HG02870 (cell line): ENCODE results near the gene TTC17.
"Not testable (repeated sequence)": the region's sequence is repeated elsewhere in the genome, so short reads cannot be mapped to it uniquely, and the experiment has no call there.

Experiments
- ATAC-seq: cut with Tn5 transposase; IDR thresholded peaks from one replicate; pipeline ENCODE4 v1.9.1; 2021; ENCODE audit warnings: mild to moderate bottlenecking, moderate library complexity; ENCODE audit not compliant: unreplicated experiment

Gene TTC17

DNA sequence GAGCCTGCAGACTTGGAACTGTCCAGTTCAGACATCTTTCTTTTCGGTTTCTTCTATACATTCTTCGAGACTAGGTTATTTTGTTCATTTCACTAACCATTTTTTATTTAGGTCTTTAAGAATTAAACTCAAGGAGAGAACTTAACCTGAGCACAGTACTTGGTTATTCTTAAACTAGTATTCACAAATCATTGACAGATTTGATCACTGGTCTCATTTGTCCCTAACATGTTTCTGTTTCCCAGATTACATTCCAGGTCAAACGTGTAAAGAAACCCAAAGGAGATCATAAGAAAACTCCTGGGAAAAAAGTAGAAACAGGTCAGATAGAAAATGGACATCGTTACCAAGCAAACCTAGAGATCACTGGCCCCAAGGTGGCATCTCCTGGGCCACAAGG is 85.1 kb downstream of the TTC17 start:
- ATAC-seq: no peak

DNA sequence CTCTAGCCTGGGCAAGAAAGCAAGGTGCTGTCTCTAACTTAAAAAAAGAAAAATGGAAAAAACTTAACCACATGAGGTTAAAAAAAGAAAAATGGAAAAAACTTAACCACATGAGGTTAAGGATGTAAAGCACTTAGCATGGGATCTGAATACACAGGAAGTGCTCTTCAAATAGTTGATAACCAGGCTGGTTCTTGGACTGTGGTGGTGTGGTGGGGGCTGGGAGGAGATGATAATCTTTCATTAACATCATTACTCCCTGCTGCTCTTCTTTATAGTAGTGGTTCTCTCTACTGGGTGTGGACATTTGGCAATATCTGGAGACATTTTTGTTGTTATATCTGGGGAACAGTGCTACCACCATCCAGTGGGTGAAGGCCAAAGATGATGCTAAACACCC is 88.4 kb downstream of the TTC17 start:
- ATAC-seq: no peak

DNA sequence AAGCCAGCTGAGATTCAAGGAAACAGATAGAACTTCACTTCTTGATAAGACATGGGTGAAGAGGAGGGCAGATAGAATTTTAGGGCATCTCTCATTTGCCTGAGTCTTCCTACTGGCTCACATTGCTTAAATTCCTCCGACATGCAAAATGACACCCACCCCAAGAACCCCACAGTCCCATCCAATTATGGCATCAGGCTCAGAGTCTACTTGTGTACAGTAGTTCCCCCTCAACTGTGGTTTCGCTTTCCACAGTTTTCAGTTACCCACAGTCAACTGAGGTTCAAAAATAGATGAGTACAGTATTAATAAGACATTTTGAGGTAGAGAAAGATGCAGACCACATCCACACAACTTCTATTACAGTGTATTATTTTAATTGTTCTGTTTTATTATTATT is 99.8 kb downstream of the TTC17 start:
- no peak for ATAC-seq

DNA sequence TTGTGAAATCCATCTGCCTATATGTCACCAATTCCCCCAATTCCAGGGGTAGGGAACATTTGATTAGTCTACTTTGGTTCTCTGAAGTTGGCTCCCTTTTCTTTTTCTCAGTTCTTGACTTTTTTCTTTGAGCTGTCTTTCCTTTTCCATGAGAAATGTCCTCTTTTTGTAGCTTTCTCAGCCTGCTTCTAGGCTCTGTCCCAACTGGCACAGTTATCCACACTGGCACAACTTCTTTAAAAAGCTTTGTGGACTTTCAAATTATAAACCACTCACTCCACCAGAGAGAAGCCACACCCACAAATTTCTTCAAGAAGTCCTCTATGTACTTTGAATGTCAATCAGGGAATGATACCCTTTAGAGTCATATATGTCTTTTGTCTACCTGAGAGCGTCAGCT is 100.5 kb downstream of the TTC17 start:
- ATAC-seq: no peak

DNA sequence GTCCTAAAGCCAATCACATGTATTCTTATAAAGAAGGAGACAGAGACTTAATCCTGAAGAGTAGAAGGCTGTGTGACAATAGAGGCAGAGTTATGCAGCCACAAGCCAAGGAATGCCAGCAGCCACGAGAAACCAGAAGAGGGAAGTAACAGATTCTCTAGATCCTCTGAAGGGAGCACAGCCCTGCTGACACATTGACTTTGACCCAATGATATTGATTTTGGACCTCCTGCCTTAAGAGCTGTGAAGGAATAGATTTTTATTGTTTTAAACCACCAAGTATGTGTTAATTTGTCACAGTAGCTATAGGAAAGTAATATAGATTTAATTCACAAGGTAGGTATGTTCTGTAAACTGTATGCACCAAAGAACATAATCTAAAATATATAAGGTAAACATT is 103.6 kb downstream of the TTC17 start:
- ATAC-seq: no peak

DNA sequence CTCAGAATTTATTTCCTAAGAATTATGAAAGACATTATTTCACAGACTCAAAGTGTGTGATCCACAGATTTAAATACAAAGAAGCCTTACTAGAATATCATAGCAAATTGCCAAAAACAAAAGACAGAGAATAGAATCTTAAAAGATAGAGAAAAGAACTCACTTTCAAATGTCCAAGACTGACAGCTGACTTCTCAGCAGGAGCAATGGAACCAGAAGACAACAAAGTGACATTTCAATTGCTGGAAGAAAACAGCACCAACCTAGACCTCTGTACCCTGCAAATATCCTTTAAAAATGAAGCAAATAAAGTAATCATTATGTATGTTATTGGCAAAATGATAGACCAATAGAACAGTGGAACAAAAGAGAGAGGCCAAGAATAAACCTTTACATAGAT is 109.2 kb downstream of the TTC17 start:
- ATAC-seq: no peak

DNA sequence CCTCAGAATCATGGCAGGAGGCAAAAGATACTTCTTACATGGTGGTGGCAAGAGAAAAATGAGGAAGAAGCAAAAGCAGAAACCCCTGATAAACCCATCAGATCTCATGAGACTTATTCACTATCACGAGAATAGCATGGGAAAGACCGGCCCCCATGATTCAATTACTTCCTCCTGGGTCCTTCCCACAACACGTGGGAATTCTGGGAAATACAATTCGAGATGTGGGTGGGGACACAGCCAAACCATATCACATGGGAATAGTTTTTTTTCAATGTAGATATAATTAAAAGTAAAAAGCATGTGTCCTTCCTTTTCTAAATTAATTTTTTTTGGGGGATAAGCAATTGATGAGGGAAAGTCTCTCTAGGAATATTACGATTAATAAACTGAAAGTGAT is 118.8 kb downstream of the TTC17 start:
- ATAC-seq: not testable (repeated sequence)

DNA sequence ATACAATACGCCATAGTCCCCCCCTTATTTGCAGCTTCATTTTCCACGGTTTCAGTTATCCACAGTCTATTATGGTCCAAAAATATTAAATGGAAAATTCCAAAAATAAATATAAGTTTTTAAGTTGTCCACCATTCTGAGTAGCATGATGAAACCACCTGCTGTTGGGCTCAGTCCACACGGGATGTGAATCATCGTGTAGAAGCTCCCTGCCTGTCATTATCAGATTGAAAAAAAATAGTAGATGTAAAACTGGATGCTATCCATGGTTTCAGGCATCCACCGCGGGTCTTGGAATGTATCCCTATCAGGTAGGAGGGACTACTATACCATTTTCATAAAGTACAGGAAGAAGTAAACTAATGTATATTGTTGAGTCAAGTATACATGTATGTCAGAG is 127.4 kb downstream of the TTC17 start:
- no peak for ATAC-seq

DNA sequence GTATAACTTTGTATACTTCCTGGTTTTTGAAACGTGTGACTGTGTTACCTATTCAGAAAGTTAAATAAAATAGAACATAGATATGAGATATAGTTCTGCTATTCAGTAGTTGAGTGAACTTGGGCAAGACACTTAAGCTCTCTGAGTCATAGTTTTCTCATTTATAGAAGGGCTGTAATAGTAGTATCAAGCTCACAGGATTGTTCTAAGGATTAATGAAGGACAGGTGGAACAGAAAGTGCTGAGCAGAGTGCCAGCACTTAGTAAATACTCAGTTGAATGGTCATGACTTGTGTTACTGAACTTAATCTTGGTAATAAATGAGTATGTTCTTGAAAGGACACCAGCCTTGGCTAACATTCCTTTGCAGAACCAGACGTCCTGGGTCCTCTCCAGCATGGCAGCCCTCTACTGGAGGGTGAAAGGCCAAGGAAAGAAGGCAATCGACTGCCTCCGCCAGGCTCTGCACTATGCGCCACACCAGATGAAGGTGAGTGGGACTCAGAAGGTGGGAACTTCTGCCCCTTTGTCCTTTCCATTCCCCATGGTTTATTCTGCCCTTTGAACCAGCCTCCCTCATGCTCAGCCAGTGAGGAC is 131.2 kb downstream of the TTC17 start:
- no peak for ATAC-seq

DNA sequence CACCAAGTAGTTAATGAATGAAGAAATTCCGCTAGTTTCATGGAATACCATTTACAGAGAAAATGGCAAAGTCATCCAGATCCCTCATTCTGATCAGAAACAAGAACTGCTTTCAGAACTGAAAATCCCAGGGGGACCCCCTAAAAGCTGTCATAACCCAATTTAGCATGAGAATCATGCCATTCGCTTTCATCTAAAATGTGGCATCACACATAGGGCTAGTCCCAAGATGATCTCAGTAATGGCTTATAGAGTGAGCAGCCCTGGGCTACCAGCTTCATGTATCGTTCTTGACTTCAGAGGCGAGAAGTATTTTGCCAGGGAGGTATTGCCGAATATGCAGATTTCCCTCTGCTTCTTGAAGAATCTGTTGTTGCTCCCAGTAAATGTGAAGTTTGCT is 134.0 kb downstream of the TTC17 start:
- no peak for ATAC-seq

DNA sequence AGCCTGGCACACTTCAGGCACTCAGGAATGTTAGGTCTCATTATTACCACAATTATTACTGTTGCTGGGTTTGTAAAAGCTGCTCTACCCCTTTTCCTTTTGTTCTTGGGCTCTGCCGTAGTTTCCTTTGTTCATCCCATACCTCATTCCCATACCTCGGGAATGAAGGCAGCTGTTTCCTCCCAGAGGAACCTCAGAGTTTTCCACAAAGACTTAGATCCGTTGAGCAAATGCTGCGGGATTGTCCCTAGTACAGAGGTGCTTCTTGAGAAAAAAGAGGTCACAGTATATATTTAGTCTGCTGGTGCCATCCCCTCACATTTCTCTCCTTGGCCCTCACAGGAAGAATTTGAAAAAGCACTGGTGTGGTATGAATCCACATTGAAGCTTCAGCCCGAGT is 134.7 kb downstream of the TTC17 start:
- no peak for ATAC-seq

DNA sequence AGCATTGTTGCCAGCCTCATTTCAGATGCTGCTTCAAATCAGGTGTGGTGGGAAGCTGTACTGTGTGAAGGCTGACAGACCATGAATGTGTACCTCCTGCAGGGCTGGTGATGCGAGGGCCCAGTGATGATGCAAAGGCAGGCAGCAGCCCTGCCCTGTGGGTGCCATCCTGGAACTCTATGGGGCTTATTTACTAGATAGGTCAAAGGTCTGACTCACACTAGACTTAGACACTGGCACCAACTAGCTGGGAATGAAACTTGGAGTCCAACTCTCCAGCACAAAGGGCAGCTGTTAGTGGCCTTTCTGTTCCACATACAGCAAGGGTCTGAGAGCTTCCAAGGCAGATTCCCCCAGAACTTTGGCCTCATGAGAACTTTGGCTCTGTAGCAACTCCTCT is 138.4 kb downstream of the TTC17 start:
- ATAC-seq: no peak

DNA sequence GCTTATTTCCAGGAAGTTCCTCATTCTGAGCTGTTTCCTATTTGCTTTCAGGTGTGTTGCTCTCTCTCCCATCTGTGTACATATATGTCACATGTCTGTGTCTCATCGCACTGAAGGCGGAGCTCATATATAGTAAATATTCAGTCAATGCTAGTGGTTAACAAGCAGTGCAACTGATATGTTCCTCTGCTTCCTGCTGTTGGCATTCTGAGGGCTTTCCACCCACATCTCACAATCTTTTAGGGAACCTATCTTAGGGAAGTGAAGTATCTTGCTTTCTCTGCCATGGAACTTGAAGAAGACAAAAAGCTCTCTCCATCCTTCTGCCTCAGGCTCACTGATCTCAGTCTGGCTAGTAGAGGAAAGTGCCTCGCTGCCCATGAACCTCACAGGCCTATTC is 139.8 kb downstream of the TTC17 start:
- no peak for ATAC-seq

DNA sequence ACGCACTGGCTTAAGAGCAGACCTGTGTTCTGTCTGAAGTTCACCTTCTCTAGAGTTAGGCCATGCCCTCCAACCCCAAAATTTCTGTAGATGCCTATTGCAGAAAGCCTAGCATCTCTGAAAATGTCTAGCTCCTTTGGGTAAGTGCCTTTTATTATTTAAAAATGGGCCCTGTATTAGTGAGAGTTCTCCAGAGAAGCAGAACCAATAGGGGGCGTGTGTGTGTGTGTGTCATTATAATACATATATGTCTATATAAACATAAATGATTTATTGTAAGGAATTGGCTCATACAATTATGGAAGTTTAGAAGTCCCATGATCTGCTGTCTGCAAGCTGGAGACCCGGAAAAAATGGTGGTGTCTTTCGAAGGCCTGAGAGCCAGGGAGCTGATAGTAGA is 144.7 kb downstream of the TTC17 start:
- no peak for ATAC-seq

DNA sequence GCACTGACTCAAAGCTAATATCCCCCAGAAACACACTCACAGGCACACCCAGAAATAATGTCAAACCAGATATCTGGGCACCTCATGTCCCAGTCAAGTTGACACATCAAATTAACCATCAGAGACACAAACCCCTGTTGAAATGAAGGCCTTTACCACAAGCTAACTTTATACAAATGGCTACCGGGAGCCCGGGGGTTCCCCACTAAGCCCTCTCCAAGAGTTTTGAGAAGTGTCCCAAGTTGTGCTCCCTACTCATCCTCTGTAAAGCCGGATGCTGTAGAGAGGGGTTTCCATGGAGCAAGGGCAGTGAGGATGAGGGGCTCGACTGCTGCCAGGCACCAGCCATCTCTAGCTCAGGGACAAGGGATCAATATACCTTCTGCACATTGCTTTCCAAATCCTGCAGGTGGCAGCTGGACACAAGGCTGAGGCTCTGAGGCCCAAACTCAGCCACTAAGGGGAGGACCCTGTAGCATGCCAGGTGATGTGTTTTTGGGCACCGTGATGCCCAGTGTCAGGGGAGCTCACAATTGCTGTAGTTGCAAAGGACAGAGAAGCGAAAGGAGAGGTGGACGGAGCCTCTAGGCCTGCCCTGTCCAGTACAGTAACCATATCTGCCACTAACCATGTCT is 145.7 kb downstream of the TTC17 start:
- ATAC-seq: no peak

DNA sequence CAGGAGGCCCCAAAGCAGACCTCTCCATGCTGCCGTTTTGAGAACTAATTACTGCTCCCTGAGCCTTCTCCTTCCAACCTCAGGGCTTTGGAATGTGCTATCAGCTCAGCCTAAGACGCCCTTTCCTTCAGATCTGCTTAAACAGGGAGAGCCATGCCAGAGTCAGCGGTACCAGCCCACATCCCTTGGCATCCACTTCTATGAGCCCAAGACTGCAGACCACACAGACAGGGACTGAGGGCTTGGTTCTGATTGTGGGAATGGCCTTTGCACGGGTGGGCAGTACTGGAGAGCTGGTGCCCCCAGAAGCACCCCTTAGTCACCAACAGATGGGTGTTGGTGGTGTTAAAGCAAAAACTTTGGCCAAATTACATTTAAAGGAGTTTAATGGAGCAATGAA is 146.5 kb downstream of the TTC17 start:
- no peak for ATAC-seq

DNA sequence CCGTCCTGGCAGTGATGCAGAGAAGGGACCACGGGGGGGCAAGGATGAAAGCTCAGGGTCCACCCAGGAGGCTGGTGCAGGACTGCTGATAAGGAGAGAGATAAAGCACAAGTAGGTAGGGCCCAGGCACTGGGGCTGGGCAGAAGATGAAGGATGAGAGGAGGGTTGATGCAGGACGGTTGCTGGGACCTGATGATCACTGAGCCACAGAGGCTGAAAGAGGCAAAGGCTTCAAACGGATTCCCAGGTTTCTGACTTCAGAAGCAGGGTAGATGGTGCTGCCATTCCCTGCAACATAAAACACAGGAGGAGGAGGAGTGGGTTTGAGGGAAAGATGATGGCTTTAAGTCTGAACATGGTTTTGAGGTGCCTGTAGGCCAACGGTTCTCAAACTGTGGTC is 148.5 kb downstream of the TTC17 start:
- ATAC-seq: no peak

DNA sequence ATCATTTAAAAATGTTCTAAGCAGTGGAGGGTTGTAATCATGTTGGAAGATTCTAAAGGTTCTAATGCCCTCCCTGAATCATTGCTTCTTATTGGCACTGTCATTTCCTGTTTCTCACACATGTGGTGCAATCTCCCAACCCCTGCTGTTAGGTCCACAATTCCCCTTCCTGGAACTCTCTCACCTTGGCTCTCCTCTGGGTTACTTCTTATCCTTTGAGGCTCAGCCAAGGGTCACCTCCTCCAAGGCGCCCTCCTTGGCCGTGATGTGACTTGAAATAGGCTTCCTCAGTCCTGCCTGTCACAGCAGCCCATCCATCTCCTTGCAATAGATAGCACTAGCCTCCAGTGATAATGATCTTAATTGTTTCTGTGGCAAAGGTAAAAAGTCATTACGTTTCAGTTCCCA is 149.8 kb downstream of the TTC17 start:
- peak; percentile 68 for ATAC-seq

DNA sequence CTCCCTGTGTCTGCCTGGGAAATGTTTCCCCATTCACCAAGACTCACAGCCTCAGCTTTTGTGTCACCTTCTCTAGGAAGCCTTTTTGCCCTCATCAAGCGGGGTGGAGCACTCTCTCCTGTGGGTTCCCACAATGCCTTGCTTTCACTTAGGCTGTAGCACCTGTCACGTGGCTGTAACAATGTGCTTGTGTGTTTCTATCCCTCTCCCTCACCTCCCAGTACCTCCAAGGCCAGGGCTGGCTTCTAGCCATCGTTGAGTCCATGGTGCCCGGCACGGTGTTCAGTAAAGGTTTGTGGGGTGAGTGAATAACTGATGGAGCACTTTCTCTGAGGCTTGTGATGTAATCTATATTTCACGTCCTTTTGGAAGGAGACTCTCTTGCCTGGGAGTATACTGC is 153.2 kb downstream of the TTC17 start:
- ATAC-seq: no peak

DNA sequence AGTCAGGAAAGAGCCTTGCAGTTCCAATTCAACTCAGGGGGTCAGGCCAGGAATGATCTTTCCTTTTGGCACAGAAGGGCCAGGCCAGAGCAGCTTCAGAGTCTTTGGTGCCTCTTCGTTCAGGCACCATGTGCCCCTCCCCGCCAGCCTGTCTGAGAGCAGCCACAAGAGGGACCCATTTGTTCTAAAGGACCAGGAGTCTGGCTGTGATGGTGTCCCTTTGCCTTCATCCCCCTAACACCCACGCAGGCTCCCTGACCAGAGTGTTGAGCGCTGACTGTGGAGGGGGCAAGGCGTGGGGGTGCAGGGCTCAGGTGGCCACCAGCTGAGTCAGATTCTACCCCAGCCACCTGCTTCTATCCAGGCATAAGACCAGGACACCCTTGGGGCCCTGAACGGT is 156.4 kb downstream of the TTC17 start:
- ATAC-seq: no peak

DNA sequence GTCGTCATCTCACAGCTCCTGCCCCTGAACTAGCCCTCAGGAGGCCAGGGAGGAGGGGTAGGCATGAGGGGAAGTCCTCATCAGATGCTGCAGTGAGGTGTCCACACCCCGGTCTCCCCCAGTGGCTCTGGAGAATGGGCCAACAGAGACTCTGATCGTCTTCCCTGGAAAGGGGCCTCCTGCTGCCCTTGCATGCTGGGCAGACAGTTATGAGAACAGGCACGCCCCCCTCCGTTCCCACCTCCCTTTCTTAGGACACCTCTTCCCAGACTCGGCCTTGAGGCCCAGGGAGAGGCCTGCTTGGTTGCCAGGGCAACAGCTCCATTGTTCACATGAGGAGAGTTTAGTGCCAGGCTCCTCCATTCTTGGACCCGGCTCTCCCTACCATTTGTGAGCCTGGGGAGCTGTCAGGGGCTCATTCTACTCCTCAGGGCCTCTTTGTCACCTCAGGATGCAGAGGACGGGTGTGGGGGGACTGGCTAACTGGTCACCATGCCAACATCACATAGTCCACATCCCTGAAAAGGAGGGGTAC is 157.7 kb downstream of the TTC17 start:
- ATAC-seq: no peak

DNA sequence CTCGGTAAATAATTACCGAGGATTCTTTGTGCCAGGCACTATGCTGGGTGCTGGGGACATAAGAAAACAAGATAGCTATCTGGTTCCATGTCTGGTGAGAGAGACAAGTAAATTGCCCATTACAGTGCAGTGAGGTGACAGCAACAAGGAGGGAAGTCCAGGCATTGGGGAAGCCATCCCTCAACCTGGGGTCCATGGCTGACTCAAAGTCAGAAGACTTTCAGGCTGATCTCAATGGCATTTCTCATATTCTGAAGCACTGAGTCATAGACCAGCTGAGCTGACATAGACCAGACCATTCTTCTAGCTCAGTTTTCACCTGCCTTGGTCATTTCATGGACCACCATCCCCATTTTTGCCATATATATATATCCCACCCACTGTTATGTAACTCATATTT is 158.8 kb downstream of the TTC17 start:
- no peak for ATAC-seq
